B cell (primary cell): ENCODE results near the gene CTPS1.

Experiments used
- EZH2 ChIP-seq: IDR thresholded peaks from 2 replicates; pipeline ENCODE4 v1.6.1; 2012; ENCODE audit warnings: borderline replicate concordance, low read depth, mild to moderate bottlenecking, moderate library complexity, low read length; ENCODE audit not compliant: insufficient read depth, poor library complexity, severe bottlenecking
- TF ChIP-seq, protein P1 (sequence below): fragments of 200-600 bp; IDR thresholded peaks from one replicate; pipeline ENCODE4 v1.8.0; 2022; ENCODE audit warnings: antibody characterized with exemption, mild to moderate bottlenecking

DNA sequence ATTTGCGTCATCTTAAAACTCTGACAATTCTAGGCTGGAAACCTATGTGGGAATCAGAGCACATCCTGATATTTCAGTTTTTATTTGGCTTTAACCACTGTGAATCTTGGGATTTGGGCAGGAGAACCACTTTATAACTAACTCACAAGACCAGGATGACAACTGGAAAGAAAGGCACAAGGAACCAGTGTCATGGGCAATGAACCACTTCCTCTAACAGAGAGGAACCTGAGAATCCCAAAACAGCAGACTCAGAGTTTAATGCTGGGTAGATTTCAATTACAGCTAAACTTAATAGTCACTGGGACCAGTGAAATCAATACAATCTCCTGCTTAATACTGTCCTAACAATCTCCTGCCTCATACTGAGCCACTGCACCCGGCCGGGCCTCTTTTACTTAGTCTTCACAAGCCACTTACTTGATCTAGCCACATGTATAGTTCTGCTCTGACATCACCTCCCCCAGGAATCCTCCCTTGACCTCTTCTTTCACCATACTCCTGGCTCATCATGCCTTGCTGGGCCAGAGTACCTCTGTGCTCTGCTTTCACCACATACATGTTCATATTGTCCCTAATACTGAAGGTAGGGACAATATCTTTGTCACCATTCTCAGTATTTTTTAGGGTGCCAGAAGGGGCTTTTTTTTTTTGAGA lies 62.2 kb downstream of the CTPS1 start:
- TF ChIP-seq, protein P1, sequence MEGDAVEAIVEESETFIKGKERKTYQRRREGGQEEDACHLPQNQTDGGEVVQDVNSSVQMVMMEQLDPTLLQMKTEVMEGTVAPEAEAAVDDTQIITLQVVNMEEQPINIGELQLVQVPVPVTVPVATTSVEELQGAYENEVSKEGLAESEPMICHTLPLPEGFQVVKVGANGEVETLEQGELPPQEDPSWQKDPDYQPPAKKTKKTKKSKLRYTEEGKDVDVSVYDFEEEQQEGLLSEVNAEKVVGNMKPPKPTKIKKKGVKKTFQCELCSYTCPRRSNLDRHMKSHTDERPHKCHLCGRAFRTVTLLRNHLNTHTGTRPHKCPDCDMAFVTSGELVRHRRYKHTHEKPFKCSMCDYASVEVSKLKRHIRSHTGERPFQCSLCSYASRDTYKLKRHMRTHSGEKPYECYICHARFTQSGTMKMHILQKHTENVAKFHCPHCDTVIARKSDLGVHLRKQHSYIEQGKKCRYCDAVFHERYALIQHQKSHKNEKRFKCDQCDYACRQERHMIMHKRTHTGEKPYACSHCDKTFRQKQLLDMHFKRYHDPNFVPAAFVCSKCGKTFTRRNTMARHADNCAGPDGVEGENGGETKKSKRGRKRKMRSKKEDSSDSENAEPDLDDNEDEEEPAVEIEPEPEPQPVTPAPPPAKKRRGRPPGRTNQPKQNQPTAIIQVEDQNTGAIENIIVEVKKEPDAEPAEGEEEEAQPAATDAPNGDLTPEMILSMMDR, result no peak
- no peak for TF ChIP-seq EZH2
